ENCODE measurements around the gene ARX.

DNA sequence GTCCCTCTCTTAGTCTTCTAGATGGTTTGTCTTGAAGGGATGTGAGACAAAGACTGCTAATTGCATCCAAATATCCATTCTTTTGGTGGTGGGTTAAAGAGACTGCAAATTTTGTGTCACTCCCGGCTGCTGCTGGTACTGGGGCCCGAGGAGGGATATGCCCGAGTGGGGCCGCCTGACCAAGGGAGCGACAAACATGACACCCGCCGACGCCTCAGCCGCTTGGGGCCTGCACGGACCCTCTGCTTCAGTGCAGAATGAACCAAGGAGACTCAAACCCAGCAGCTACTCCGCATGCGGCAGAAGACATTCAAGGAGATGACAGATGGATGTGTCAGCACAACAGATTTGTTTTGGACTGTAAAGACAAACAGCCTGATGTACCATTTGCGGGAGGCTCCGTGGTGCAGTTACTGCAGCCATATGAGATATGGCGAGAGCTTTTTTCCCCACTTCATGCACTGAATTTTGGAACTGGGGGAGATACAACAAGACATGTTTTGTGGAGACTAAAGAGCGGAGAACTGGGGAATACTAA is 13.6 kb upstream of the ARX start:
- TF ChIP-seq POLR2A (IDR thresholded peaks at IDR 0.05; ENCODE audit: low read depth, low read length), result no peak
- TF ChIP-seq POLR2AphosphoS5 (IDR thresholded peaks at IDR 0.05; ENCODE audit: low read depth, low read length), result no peak
- no peak for TF ChIP-seq TAF1 (IDR thresholded peaks at IDR 0.05; ENCODE audit: low read depth, low read length)
